ENCODE results near the gene FBXL20.
"Not testable (repeated sequence)": the region's sequence is repeated elsewhere in the genome, so short reads cannot be mapped to it uniquely, and the experiment has no call there.

The FBXL20 gene

GRCh38 chr17:39376434-39376833 is 25.0 kb downstream of the FBXL20 start:
- DNase-seq: no peak

- DNase-seq: not testable (repeated sequence)
These were observed 33.6 kb downstream of the FBXL20 start for GRCh38 chr17:39367805-39368204.

DNA sequence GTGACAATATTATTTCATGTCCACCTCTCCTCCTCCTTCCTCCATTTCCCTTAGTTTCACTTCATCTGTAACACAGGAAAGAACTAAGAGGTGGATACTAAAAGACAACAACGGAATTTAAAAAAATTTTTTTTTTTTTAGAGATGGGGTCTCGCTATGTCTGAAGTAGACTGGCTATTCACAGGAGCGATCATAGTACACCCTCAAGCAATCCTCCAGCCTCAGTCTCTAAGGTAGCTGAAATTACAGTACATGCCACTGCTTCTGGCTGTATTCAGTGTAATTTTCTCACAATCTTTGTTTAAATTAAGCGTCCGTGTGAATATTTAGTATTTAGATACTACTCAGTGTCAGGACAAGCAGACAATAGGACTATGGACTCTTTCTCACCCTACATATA is 35.6 kb downstream of the FBXL20 start:
- DNase-seq: no peak

DNA sequence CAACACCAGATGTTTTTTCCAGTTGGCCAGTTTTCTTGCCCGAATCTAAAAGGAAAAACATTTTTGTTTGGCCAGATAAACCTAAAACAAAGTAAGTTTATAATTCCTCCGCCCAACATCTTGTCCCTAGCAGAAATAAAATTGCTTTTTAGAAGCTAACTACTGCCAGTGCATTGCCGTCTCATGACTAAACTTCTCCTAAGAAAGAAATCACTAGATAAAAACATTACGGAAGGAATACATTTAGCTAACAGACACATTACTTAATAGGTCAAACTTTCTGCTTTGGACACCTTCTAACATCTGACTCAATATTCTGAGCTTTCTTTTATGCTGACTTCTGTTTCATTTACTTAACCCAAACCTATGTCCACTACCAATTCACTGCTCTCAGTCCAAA is 36.2 kb downstream of the FBXL20 start:
- no peak for DNase-seq

GRCh38 chr17:39364236-39365025 is 37.0 kb downstream of the FBXL20 start:
- no peak for DNase-seq

- DNase-seq: no peak
These were observed 40.4 kb downstream of the FBXL20 start for GRCh38 chr17:39361064-39361463.

DNA sequence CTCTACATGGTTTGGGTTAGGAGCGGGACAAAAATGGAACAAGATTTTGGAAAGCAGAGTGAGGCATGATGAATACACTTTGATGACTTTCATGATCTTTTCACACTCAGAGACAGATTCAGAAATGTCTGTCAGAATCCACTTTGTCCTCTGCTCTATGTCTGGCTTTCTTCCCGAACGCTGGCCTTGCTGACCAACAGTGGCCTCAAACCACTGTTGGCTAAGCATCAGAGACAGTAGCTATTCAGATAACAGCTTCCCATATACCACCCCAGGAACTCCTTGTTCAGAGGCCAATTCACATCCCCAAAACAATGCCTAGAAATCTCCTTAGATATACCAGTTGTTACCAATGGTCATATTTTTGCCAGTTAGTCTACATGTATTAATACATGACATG is 40.9 kb downstream of the FBXL20 start:
- no peak for DNase-seq

- no peak for DNase-seq
These were observed 41.4 kb downstream of the FBXL20 start for GRCh38 chr17:39359994-39360393.

DNA sequence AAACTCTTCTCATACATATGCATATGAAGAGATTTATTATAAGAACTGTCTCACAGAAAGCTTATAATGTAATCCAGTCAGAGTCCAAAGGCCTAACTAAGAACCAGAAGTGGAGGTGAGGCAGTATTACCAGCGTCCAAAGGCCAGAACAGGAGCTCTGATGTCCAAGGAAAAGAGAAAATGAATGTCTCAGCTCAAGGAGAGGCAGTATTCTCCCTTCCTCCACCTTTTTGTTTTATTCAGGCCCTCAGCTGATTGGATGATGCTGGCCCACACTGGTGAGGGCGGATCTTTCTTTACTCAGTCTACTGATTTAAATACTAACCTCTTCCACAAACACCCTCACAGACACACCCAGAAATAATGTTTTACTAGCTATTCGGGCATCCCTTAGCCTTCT is 43.4 kb downstream of the FBXL20 start:
- DNase-seq: no peak

GRCh38 chr17:39357488-39357887 is 43.9 kb downstream of the FBXL20 start:
- DNase-seq: no peak

DNA sequence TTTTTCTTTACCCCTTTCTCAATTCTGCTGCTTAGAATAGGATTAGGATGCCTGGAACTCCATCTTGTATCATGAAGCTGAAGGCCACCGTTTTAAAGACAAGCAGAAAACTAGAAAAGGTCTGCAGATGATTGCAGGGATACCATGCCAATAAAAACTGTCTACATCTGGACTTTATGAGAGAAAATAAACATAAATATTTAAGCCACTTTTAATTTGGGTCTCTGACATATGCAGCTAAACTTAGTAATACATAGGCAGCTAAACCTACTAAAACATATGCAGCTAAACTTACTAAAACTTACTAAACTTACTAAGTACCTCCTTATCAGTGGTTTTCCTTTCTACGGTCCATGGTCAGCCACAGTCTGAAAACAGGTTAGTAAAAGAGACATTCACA is 48.4 kb downstream of the FBXL20 start:
- no peak for DNase-seq

DNA sequence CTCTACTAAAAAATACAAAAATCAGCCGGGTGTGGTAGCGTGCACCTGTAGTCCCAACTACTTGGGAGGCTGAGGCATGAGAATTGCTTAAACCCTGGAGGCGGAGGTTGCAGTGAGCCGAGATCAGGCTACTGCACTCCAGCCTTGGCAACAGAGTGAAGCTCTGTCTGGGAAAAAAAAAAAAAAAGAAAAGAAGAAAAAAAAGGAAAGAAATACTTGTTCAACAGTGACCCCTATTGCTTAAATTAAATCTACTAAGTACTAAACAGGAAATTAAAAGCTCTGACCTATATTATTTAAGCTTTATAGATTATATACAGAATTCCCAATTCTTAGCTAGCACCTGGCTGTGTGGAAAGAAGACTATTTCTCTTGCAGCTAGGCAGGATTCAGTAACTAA is 48.9 kb downstream of the FBXL20 start:
- DNase-seq: no peak

DNA sequence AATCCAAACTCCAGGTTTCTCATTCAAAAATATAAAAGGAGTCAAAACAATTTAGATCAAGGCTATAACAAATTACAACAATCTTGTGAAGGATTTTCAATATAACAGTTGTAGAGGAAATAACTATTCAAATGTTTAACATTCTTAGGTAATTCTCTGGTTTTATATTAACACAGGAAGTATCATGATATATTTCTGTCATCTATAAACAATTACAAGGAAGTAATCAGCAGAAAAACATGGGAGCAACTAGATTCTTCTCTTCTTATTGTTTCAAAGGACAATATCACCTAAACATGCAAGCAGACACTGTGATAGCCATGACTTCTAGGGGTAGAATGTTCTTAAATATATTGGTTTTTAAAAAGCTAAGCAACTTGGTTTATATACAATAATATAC is 49.9 kb downstream of the FBXL20 start:
- DNase-seq: no peak

DNA sequence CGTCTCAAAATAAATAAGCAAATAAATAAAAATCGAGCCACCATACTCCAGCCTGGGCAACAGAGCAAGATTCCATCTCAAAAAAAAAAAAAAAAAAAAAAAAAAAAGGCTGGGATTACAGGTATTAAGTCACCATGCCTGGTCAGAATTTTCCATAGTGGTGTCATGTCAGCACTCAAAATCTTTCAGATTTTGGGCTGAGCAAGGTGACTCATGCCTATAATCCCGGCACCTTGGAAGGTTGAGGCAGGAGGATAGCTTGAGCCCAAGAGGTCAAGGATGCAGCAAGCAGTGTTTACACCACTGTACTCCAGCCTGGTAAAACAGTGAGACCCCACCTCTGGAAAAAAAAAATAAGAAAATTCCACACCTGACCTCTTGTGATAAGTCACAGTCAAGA is 52.2 kb downstream of the FBXL20 start:
- DNase-seq: no peak

DNA sequence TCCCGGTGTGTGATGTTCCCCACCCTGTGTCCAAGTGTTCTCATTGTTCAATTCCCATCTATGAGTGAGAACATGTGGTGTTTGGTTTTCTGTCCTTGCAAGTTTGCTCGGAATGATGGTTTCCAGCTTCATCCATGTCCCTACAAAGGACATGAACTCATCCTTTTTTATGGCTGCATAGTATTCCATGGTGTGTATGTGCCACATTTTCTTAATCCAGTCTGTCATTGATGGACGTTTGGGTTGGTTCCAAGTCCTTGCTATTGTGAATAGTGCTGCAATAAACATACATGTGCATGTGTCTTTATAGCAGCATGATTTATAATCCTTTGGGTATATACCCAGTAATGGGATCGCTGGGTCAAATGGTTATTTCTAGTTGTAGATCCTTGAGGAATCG is 54.6 kb downstream of the FBXL20 start:
- DNase-seq: not testable (repeated sequence)

DNA sequence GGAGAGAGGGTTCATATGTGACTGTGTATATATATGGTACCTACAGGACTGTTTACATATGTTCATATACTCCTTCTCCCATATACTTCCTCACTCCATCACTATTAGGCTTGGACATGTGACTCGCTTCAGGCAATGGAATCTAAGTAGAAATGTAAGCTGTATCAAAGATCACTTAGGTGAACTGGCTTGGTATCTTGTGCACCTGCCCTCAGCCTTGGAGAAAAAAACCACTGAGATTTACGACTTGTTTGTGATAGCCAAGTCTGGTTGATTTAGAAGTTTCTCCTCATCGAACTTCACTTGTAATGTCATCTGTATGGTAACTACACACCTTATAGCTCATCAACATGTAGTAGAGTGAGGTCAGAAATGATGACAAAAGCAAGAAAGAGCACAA is 59.9 kb downstream of the FBXL20 start:
- DNase-seq: no peak

DNA sequence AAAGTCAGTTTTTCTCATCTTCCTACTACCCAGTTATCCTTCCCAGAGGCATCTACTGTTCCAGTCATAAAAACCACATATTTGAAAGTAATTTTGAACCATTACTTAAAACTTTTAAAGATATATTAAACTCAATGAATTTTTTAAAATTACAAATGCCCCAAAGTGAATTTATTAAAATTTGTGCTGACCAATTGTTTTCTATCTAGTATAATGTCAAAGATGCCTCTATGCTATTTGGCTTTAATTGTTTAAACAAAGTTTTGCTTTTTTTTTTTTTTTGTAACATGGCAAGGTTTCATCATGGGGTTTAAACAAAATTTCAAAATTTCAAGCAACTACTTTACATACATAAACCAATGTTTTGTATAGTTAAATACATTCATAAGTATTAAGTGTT is 60.7 kb downstream of the FBXL20 start:
- DNase-seq: no peak

DNA sequence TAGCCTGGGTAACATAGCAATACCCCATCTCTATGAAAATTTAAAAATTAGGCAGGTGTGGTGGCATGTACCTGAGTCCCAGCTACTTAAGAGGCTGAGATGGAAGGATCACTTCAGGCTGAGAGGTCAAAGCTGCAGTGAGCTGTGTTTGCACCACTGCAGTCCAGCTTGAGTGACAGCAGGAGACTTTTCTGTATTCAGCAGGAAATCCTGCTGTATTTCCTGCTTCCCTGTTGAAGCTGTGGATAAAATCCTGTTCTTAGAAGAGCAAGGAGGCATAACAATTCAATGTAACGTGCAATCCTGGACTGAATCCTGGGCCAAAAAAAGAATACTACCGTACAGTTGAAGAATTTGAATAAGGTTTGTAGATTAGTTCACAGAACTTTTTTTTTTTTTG is 62.2 kb downstream of the FBXL20 start:
- no peak for DNase-seq

GRCh38 chr17:39337649-39338048 is 63.8 kb downstream of the FBXL20 start:
- DNase-seq: not testable (repeated sequence)

- no peak for DNase-seq
These were observed 65.7 kb downstream of the FBXL20 start for GRCh38 chr17:39335704-39336223.

DNA sequence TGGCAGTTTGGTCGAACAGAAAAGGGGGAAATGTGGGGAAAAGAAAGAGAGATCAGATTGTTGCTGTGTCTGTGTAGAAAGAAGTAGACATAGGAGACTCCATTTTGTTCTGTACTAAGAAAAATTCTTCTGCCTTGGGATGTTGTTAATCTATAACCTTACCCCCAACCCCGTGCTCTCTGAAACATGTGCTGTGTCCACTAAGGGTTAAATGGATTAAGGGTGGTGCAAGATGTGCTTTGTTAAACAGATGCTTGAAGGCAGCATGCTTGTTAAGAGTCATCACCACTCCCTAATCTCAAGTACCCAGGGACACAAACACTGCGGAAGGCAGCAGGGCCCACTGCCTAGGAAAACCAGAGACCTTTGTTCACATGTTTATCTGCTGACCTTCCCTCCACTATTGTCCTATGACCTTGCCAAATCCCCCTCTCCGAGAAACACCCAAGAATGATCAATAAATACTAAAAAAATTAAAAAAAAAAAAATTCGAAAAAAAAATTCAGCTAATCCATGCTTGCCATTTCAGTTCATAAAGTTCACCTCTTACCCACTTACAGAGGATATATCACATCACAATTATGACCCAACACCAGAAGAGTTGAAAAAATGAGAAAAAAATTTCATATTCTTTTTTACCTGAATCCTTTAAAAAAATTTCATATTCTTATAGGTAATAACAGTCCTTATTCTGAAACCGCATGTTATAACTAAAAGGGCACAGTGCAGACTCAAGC is 67.2 kb downstream of the FBXL20 start:
- not testable (repeated sequence) for DNase-seq

DNA sequence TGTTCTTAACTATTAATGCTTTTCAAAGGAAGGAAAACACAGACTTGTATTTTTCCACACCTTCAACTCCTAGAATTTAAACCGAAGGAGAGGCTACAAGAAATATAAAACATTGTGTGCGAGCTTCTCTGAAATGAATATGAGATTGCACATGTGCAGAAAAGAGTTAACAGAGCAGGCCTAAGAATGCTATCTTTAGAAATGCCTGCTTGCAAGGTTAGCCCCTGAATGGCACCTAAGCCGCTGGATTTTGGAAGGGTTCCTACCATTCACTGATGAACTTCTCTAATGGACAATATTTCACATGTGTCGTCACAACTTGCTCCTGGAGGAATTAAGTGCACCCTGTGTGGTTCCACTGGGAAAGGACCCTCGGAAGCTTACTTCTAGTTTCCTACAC is 69.3 kb downstream of the FBXL20 start:
- DNase-seq: no peak

DNA sequence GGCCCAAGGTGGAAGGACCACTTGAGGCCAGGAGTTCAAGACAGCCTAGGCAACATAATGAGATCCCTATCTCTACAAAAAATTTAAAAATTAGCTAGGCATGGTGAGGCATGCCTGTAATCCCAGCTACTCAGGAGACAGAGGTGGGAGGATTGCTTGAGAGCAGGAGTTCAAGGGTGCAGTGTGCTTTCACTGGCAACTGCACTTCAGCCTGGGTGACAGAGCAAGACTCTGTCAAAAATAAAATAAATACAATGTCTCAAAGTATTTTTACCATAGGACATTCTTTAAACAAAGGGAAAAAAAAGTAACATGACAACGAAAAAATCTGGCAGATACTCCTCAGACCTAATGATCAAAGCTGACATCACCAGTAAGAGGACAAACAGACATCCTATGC is 72.6 kb downstream of the FBXL20 start:
- no peak for DNase-seq

DNA sequence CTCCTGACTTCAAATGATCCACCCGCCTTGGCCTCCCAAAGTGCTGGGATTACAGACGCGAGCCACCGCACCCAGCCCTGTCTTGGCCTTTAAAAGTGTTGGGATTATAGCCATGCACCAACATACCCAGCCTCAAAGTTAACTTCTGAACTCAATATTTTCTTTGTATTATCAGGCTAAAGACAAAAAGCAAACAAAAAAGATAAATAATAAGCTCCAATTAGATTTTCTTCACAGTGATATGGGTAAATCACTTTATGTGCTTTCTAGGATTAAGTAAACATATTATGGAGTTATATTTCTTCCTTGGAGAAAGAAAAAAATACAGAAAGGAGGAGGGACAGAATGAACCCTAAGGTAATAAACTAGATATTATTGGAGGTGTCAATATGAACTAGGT is 74.3 kb downstream of the FBXL20 start:
- no peak for DNase-seq

Data from activated CD4-positive, alpha-beta T cell treated with anti-CD3 and anti-CD28 coated beads for 4 hours (primary cell).